Measurements from ENCODE around the gene RNU6-9. TPM values are rescaled to one million over a fixed set of nuclear protein-coding genes. Genes with fewer than 3 reads are reported as not detected.

RNU6-9 gene
- total RNA-seq, 4 donors from 2014 or later = not detected

- no peak for TF ChIP-seq POLR2A (IDR thresholded peaks at IDR 0.05)
- TF ChIP-seq CTCF (IDR thresholded peaks at IDR 0.05) = no peak
- no peak for TF ChIP-seq POLR2AphosphoS5 (IDR thresholded peaks at IDR 0.05)
- TF ChIP-seq EP300 (IDR thresholded peaks at IDR 0.05) = no peak
- H3K27me3 ChIP-seq = no peaks in the 10 kb centered on the region
- H3K27ac ChIP-seq = peak overlapping the region in 1 of 4 donors; percentile 0
- 39% methylated on average over 8 of the region's 32 CpGs; no CpG with 5 or more reads in 1 of the 2 donors for WGBS, 2 donors (ENCODE audit: low coverage in 1 of 2)
- H3K4me3 ChIP-seq = no peak overlapping the region
- peaks cover 0 to 31% of the 10 kb centered on the region in 2 donors for H3K36me3 ChIP-seq
- no peak for ATAC-seq
- no peaks in the 10 kb centered on the region for H3K9me3 ChIP-seq
- no peaks in the 10 kb centered on the region for H3K4me1 ChIP-seq
Measured at GRCh38 chr19:903266-903797, 10.0 kb downstream of the RNU6-9 start.

DNA sequence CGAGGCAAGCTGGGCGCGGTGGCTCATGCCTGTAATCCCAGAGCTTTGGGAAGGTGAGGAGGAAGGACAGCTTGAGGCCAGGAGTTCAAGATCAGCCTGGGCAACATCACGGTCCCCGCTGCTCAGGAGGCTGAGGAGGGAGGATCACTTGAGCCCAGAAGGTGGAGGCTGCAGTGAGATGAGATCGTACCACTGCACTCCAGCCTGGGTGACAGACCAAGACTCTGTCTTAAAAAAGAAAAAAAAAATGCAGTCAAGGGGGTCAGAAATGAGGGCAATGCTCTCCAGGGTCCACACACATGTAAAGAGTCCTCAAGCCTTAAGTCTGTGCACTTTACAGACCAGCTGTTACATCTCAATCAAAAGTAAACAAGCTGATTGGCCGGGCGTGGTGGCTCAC is 11.3 kb downstream of the RNU6-9 start:
- TF ChIP-seq POLR2AphosphoS5 (IDR thresholded peaks at IDR 0.05) (no peak), EP300 (IDR thresholded peaks at IDR 0.05) (no peak), CTCF (IDR thresholded peaks at IDR 0.05) (no peak), POLR2A (IDR thresholded peaks at IDR 0.05) (no peak)
- no peak overlapping the region for H3K27ac ChIP-seq
- WGBS, 2 donors (ENCODE audit: low coverage in 1 of 2) = 95 to 100% methylated on average over 3 to 8 of the region's 8 CpGs

DNA sequence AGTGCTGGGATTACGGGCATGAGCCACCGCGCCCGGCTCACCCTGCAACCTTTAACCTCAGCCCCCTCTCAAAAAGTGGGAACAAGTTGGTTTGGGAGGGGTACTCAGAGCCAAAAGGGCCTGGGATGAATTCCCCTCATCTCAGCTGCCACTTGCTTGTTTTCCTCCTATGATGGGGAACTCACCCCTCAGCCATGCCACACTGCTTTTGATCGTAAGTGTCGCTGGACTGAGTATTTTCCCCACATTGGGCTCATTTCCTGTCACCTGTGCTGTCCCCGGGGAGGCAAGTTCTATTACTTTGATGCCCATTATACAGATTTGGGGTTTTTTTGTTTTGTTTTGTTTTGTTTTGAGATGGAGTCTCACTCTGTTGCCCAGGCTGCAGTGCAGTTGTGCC is 13.2 kb downstream of the RNU6-9 start:
- TF ChIP-seq POLR2AphosphoS5 (IDR thresholded peaks at IDR 0.05) (no peak), CTCF (IDR thresholded peaks at IDR 0.05) (no peak), POLR2A (IDR thresholded peaks at IDR 0.05) (no peak), EP300 (IDR thresholded peaks at IDR 0.05) (no peak)
- Histone ChIP-seq H3K4me1 (peaks cover 0 to under 1% (median 0%) of the 10 kb centered on the region in 3 donors), H3K9me3 (no peaks in the 10 kb centered on the region), H3K27me3 (no peaks in the 10 kb centered on the region), H3K4me3 (no peak overlapping the region), H3K36me3 (peaks cover 0 to 5% of the 10 kb centered on the region in 2 donors), H3K27ac (no peak overlapping the region)
- 88 to 90% methylated on average over 3 to 7 of the region's 7 CpGs for WGBS, 2 donors (ENCODE audit: low coverage in 1 of 2)
- ATAC-seq = no peak

More for the DNA sequence above, 11.3 kb downstream of the RNU6-9 start:
- Histone ChIP-seq H3K9me3 (no peaks in the 10 kb centered on the region), H3K4me3 (no peak overlapping the region), H3K4me1 (no peaks in the 10 kb centered on the region), H3K36me3 (peaks cover 0 to 19% of the 10 kb centered on the region in 2 donors), H3K27me3 (no peaks in the 10 kb centered on the region)
- ATAC-seq = no peak

- no peaks in the 10 kb centered on the region for H3K36me3 ChIP-seq
- H3K27ac ChIP-seq = no peak overlapping the region
- no peaks in the 10 kb centered on the region for H3K9me3 ChIP-seq
- no peaks in the 10 kb centered on the region for H3K27me3 ChIP-seq
- peaks cover 0 to 9% (median 0%) of the 10 kb centered on the region in 3 donors for H3K4me1 ChIP-seq
- WGBS, 2 donors (ENCODE audit: low coverage in 1 of 2) = no CpG with 5 or more reads among the region's 14 CpGs
- no peak for ATAC-seq
- TF ChIP-seq POLR2AphosphoS5 (IDR thresholded peaks at IDR 0.05) = no peak
- TF ChIP-seq CTCF (IDR thresholded peaks at IDR 0.05) = no peak
- TF ChIP-seq EP300 (IDR thresholded peaks at IDR 0.05) = no peak
- TF ChIP-seq POLR2A (IDR thresholded peaks at IDR 0.05) = no peak
- H3K4me3 ChIP-seq = no peak overlapping the region
Measured at GRCh38 chr19:907183-907853, 14.0 kb downstream of the RNU6-9 start.

Data from gastroesophageal sphincter (tissue), 4 donors.